ENCODE data around the gene SV2B. TPM values are rescaled to one million over a fixed set of nuclear protein-coding genes. Genes with fewer than 3 reads are reported as not detected.

SV2B gene
- total RNA-seq: not detected in 2 replicates

GRCh38 chr15:91099995-91100813 is at the start of gene SV2B:
Gene SV2B, plus strand, starts transcription at chr15:91100257. Its CDS starts 126,007 bp downstream, at chr15:91226264.

Other genes with a start within 250 kb of the SV2B start
- gene FURIN, start 231.7 kb upstream of the SV2B start, total RNA-seq: 143 and 146 TPM in 2 replicates
- gene FES, start 215.8 kb upstream of the SV2B start, total RNA-seq: 12.9 and 24.5 TPM in 2 replicates
- 30.6 and 50.2 TPM in 2 replicates for gene MAN2A2, start 197.0 kb upstream of the SV2B start, total RNA-seq
- gene HDDC3, start 167.7 kb upstream of the SV2B start, total RNA-seq: 16.5 and 24.3 TPM in 2 replicates
- 52.3 and 71.6 TPM in 2 replicates for gene UNC45A, start 165.0 kb upstream of the SV2B start, total RNA-seq
- gene RCCD1, start 145.4 kb upstream of the SV2B start, total RNA-seq: 12.9 and 18.5 TPM in 2 replicates
- 13.2 and 231 TPM in 2 replicates for gene PRC1, start 105.7 kb upstream of the SV2B start, total RNA-seq
- 7.3 and 12.4 TPM in 2 replicates for gene VPS33B, start 77.7 kb upstream of the SV2B start, total RNA-seq

All from mesangial cell (primary cell).